AG09309 (cell line): Measurements from ENCODE around the gene MRPL52.

ENCODE experiments used
- DNase-seq: peaks from one replicate; pipeline ENCODE4 v3.0.0-alpha.2; 2010; ENCODE audit warnings: low read depth
- H3K4me3 ChIP-seq: 2 replicates; pipeline ENCODE4 v1.5.1; 2011; ENCODE audit warnings: mild to moderate bottlenecking, low read depth, low read length, moderate library complexity; ENCODE audit not compliant: control insufficient read depth
- CTCF ChIP-seq: IDR thresholded peaks from 2 replicates; pipeline ENCODE4 v1.5.1; 2011; ENCODE audit warnings: mild to moderate bottlenecking, low read depth, low read length, inconsistent platforms; ENCODE audit not compliant: insufficient read depth, control insufficient read depth; ENCODE audit errors: missing control alignments

MRPL52 gene

GRCh38 chr14:22884076-22884737 lies 54.5 kb downstream of the MRPL52 start:
- no peak for DNase-seq
- no peak for TF ChIP-seq CTCF
- no peak overlapping the region for H3K4me3 ChIP-seq
